ENCODE results near the gene NDE1. TPM values are rescaled to one million over a fixed set of nuclear protein-coding genes. Genes with fewer than 3 reads are reported as not detected.

The NDE1 gene
- total RNA-seq, 4 donors from 2014 or later = 22.9 to 73.5 (median 38.8) TPM

DNA sequence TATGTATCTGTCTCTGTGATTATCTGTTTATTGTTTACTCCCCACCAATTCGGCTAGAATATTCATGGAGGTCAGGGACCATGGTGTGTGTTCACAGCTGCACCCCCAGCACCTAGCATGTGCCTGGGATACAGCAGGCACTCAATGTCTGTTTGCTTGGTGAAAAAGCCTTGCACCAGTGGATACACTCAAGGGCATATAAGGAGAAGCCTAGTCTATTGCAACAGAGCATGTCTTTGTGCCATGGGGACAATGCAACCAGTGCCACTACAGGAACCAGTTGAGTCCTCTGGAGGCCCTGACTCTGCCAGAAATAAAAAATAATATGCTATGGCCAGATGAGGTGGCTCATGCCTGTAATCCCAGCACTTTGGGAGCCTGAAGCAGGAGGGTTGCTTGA lies 93.6 kb downstream of the NDE1 start:
- WGBS, 2 donors = 50 to 59% methylated on average over 1 of the region's 1 CpG
- Histone ChIP-seq H3K9me3 (peaks cover 0 to 8% (median 0%) of the 10 kb centered on the region in 4 donors), H3K27ac (no peak overlapping the region), H3K27me3 (no peaks in the 10 kb centered on the region), H3K4me3 (no peak overlapping the region), H3K4me1 (peaks cover 0 to 5% (median 0%) of the 10 kb centered on the region in 4 donors), H3K36me3 (peaks cover 0 to 91% (median 0%) of the 10 kb centered on the region in 3 donors)
- no peak for DNase-seq (ENCODE audit: low spot score in 2 of 2)
- TF ChIP-seq POLR2A (IDR thresholded peaks at IDR 0.05) = no peak
- TF ChIP-seq EP300 (IDR thresholded peaks at IDR 0.05) = no peak
- TF ChIP-seq, protein P1, sequence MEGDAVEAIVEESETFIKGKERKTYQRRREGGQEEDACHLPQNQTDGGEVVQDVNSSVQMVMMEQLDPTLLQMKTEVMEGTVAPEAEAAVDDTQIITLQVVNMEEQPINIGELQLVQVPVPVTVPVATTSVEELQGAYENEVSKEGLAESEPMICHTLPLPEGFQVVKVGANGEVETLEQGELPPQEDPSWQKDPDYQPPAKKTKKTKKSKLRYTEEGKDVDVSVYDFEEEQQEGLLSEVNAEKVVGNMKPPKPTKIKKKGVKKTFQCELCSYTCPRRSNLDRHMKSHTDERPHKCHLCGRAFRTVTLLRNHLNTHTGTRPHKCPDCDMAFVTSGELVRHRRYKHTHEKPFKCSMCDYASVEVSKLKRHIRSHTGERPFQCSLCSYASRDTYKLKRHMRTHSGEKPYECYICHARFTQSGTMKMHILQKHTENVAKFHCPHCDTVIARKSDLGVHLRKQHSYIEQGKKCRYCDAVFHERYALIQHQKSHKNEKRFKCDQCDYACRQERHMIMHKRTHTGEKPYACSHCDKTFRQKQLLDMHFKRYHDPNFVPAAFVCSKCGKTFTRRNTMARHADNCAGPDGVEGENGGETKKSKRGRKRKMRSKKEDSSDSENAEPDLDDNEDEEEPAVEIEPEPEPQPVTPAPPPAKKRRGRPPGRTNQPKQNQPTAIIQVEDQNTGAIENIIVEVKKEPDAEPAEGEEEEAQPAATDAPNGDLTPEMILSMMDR (IDR thresholded peaks at IDR 0.05) = no peak

GRCh38 chr16:15746332-15746731 lies 96.3 kb downstream of the NDE1 start:
- no peak for DNase-seq (ENCODE audit: low spot score in 2 of 2)
- H3K36me3 ChIP-seq = peaks cover 0 to 80% (median 0%) of the 10 kb centered on the region in 3 donors
- peaks cover 0 to 2% (median 0%) of the 10 kb centered on the region in 4 donors for H3K9me3 ChIP-seq
- no peak overlapping the region for H3K27ac ChIP-seq
- H3K4me1 ChIP-seq = peaks cover 0 to 5% (median 0%) of the 10 kb centered on the region in 4 donors
- no peaks in the 10 kb centered on the region for H3K27me3 ChIP-seq
- TF ChIP-seq EP300 (IDR thresholded peaks at IDR 0.05) (no peak), POLR2A (IDR thresholded peaks at IDR 0.05) (no peak)
- TF ChIP-seq, protein P1 (IDR thresholded peaks at IDR 0.05) = no peak
- 96 to 98% methylated on average over 6 of the region's 6 CpGs for WGBS, 2 donors
- no peak overlapping the region for H3K4me3 ChIP-seq

DNA sequence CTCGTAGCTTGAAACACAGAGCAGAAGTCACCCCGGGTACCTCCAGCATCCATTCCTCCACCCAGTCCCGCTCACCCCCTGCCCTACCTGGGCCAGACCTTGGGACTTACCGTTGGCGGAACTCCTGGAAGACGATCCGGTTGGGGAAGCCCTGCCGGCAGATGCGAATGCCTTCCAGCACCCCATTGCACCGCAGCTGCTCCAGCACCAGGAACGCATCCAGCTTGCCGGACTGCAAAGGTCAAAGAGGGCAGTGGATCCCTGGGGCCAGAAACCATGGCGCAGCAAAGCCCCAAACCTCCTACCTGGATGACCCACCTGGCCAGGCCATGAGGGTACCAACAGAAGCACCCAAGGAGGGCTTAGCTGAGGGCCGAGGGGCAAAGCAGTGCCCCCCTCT lies 97.9 kb downstream of the NDE1 start:
- Histone ChIP-seq H3K36me3 (peaks cover 0 to 65% (median 0%) of the 10 kb centered on the region in 3 donors), H3K27me3 (no peaks in the 10 kb centered on the region), H3K4me3 (no peak overlapping the region), H3K27ac (no peak overlapping the region), H3K9me3 (peaks cover 0 to 2% (median 0%) of the 10 kb centered on the region in 4 donors), H3K4me1 (peaks cover 0 to 5% (median 0%) of the 10 kb centered on the region in 4 donors)
- WGBS, 2 donors = 88 to 94% methylated on average over 9 to 12 of the region's 14 CpGs
- TF ChIP-seq POLR2A (IDR thresholded peaks at IDR 0.05) (no peak), EP300 (IDR thresholded peaks at IDR 0.05) (no peak)
- TF ChIP-seq, protein P1 (IDR thresholded peaks at IDR 0.05) = no peak
- no peak for DNase-seq (ENCODE audit: low spot score in 2 of 2)

DNA sequence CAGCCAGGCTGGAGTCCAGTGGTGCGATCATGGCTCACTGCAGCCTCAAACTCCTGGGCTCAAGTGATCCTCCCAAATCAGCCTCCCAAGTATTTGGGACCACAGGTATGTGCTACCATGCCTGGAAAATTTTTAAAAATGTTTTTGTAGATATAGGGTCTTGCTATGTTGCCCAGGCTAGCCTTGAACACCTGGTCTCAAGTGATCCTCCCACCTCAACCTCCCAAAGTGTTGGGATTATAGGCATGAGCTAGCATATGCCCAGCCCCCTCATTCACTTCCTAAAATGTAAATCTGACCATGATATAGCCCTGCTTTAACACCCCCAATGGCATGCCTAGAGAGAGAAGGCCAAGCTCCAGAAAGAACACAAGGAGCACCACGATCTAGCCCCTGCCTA lies 98.6 kb downstream of the NDE1 start:
- peaks cover 0 to 58% (median 0%) of the 10 kb centered on the region in 3 donors for H3K36me3 ChIP-seq
- H3K27me3 ChIP-seq = no peaks in the 10 kb centered on the region
- TF ChIP-seq EP300 (IDR thresholded peaks at IDR 0.05) (no peak), POLR2A (IDR thresholded peaks at IDR 0.05) (no peak)
- TF ChIP-seq, protein P1 (IDR thresholded peaks at IDR 0.05) = no peak
- no peak overlapping the region for H3K4me3 ChIP-seq
- WGBS, 2 donors = 87 to 90% methylated on average over 2 of the region's 2 CpGs
- H3K27ac ChIP-seq = no peak overlapping the region
- DNase-seq (ENCODE audit: low spot score in 2 of 2) = no peak
- peaks cover 0 to 5% (median 0%) of the 10 kb centered on the region in 4 donors for H3K4me1 ChIP-seq
- peaks cover 0 to 2% (median 0%) of the 10 kb centered on the region in 4 donors for H3K9me3 ChIP-seq

- WGBS, 2 donors = 59 to 60% methylated on average over 2 of the region's 2 CpGs
- DNase-seq (ENCODE audit: low spot score in 2 of 2) = no peak
- H3K9me3 ChIP-seq = peaks cover 0 to 2% (median 0%) of the 10 kb centered on the region in 4 donors
- no peaks in the 10 kb centered on the region for H3K27me3 ChIP-seq
- H3K36me3 ChIP-seq = peaks cover 0 to 54% (median 0%) of the 10 kb centered on the region in 3 donors
- TF ChIP-seq EP300 (IDR thresholded peaks at IDR 0.05) (no peak), POLR2A (IDR thresholded peaks at IDR 0.05) (no peak)
- TF ChIP-seq, protein P1 (IDR thresholded peaks at IDR 0.05) = no peak
- no peak overlapping the region for H3K27ac ChIP-seq
- H3K4me3 ChIP-seq = no peak overlapping the region
- H3K4me1 ChIP-seq = peaks cover 0 to 5% (median 0%) of the 10 kb centered on the region in 4 donors
Observed at GRCh38 chr16:15749371-15749770, 99.3 kb downstream of the NDE1 start.
